Keratinocyte (primary cell): ENCODE data around the gene PSMG1. TPM values are rescaled to one million over a fixed set of nuclear protein-coding genes. Genes with fewer than 3 reads are reported as not detected.

ENCODE experiments used
- DNase-seq: peaks from one replicate; pipeline ENCODE4 v3.0.0-alpha.2; 2011; ENCODE audit warnings: low read depth, missing footprints, low spot score
- FAIRE-seq: peaks from 2 replicates; lab custom pipeline; 2011; peaks lifted over from hg19 to GRCh38; lab: Jason Lieb, UNC
- H2AFZ ChIP-seq: 2 replicates; pipeline ENCODE4 v1.6.0; 2012; ENCODE audit warnings: low read length, control low read depth, inconsistent platforms; ENCODE audit not compliant: control insufficient read depth
- H3K27ac ChIP-seq: 2 replicates; pipeline ENCODE4 v1.5.1; 2011; ENCODE audit warnings: low read length; ENCODE audit not compliant: control insufficient read depth, insufficient read depth
- H3K27me3 ChIP-seq: 3 replicates; pipeline ENCODE4 v1.6.0; 2011; ENCODE audit warnings: low read length; ENCODE audit not compliant: control insufficient read depth, insufficient read depth; ENCODE audit errors: extremely low read depth
- H3K36me3 ChIP-seq, 2 experiments: 2 replicates in 1 of 2; 3 replicates in 1 of 2; pipeline ENCODE4 v1.5.1; 2011; ENCODE audit warnings: low read length in 2 of 2, mild to moderate bottlenecking in 1 of 2; ENCODE audit not compliant: control insufficient read depth in 2 of 2, insufficient read depth in 2 of 2; ENCODE audit errors: extremely low read depth in 1 of 2
- H3K4me1 ChIP-seq: 3 replicates; pipeline ENCODE4 v1.5.1; 2011; ENCODE audit warnings: low read length; ENCODE audit not compliant: control insufficient read depth, insufficient read depth; ENCODE audit errors: extremely low read depth
- H3K4me2 ChIP-seq: 3 replicates; pipeline ENCODE4 v1.6.0; 2011; ENCODE audit warnings: low read depth, low read length; ENCODE audit not compliant: control insufficient read depth, insufficient read depth; ENCODE audit errors: extremely low read depth
- H3K4me3 ChIP-seq, 3 experiments: fragments of 200-600 bp in 1 of 3; sonication (generic) in 1 of 3; 2 replicates in 2 of 3; 3 replicates in 1 of 3; pipeline ENCODE4 v1.5.1; 2011 to 2016; ENCODE audit warnings: low read length in 3 of 3, mild to moderate bottlenecking in 3 of 3, control low read depth in 2 of 3, inconsistent platforms in 1 of 3, low read depth in 1 of 3, mixed read lengths in 1 of 3, mixed run types in 1 of 3, moderate library complexity in 1 of 3; ENCODE audit not compliant: control insufficient read depth in 2 of 3, insufficient read depth in 2 of 3; ENCODE audit errors: extremely low read depth in 1 of 3
- H3K79me2 ChIP-seq: 2 replicates; pipeline ENCODE4 v1.6.0; 2012; ENCODE audit warnings: low read length; ENCODE audit not compliant: control insufficient read depth, insufficient read depth
- H3K9ac ChIP-seq: 3 replicates; pipeline ENCODE4 v1.6.0; 2011; ENCODE audit warnings: low read length; ENCODE audit not compliant: control insufficient read depth, insufficient read depth; ENCODE audit errors: extremely low read depth
- H3K9me1 ChIP-seq: 3 replicates; pipeline ENCODE4 v1.6.0; 2011; ENCODE audit warnings: low read length; ENCODE audit not compliant: control insufficient read depth, insufficient read depth; ENCODE audit errors: extremely low read depth
- H3K9me3 ChIP-seq: 2 replicates; pipeline ENCODE4 v1.5.1; 2012; ENCODE audit warnings: low read depth, low read length; ENCODE audit not compliant: control insufficient read depth
- H4K20me1 ChIP-seq: 3 replicates; pipeline ENCODE4 v1.6.0; 2011; ENCODE audit warnings: low read length; ENCODE audit not compliant: control insufficient read depth, insufficient read depth; ENCODE audit errors: extremely low read depth
- CTCF ChIP-seq, 3 experiments: IDR thresholded peaks in 1 of 3; conservative IDR thresholded peaks in 1 of 3; optimal IDR thresholded peaks in 1 of 3; 2 replicates in 2 of 3; 3 replicates in 1 of 3; pipeline versions ENCODE3 to v1.5.1; 2011; ENCODE audit warnings: low read length in 3 of 3, mild to moderate bottlenecking in 3 of 3, moderate library complexity in 2 of 3, control low read depth in 1 of 3, inconsistent platforms in 1 of 3; ENCODE audit not compliant: insufficient read depth in 2 of 3; ENCODE audit errors: extremely low read depth in 1 of 3
- EZH2 ChIP-seq: IDR thresholded peaks from one replicate; pipeline ENCODE4 v1.6.1; 2012; ENCODE audit warnings: inconsistent platforms, mild to moderate bottlenecking, low read length, moderate library complexity
- dilution Hi-C: fragments of 300-500 bp; cut with MboI; formaldehyde crosslinking; loops from one replicate; pipeline ENCODE4 v1.7.0; 2020; ENCODE audit warnings: low sequenced_read_pairs; ENCODE audit not compliant: extremely low pct_ligation_motif_present
- polyA plus RNA-seq, 5 experiments: library from polyadenylated mRNA; depleted of rRNA in 3 of 5; stranded (reverse) in 3 of 5; stranded (forward) in 1 of 5; unstranded in 1 of 5; fragments of >200 nt; gene quantifications; 1 replicate in 1 of 5; 2 replicates in 3 of 5; 3 replicates in 1 of 5; pipeline versions ENCODE4 v1.2.1 to v1.2.3, GENCODE V29; 2011 to 2012; ENCODE audit warnings: missing spikeins in 2 of 5, low read depth in 1 of 5, low replicate concordance in 1 of 5

Gene PSMG1
- polyA plus RNA-seq, 1 donor (not counting 4 experiments of a cell fraction or from before 2014, with no cell fraction given) = 91.8 TPM

GRCh38 chr21:39153373-39153772 is 29.9 kb downstream of the PSMG1 start:
- no peaks in the 10 kb centered on the region for H4K20me1 ChIP-seq
- no peak overlapping the region for H3K27ac ChIP-seq
- H3K4me1 ChIP-seq = no peaks in the 10 kb centered on the region
- TF ChIP-seq EZH2 (no peak), CTCF (optimal IDR thresholded peaks at IDR 0.05 in 1 of 3, IDR thresholded peaks at IDR 0.05 in 1 of 3, conservative IDR thresholded peaks at IDR 0.05 in 1 of 3; ENCODE audit: extremely low read depth in 1 of 3, insufficient read depth in 2 of 3, low read length in 3 of 3) (peak; percentile 38 to 58 (median 49))
- no peaks in the 10 kb centered on the region for H3K36me3 ChIP-seq
- H3K9ac ChIP-seq = no peak overlapping the region
- FAIRE-seq (no peak), DNase-seq (no peak)
- no peak overlapping the region for H3K4me3 ChIP-seq
- dilution Hi-C loops = no loop called here
- no peak overlapping the region for H2AFZ ChIP-seq
- H3K79me2 ChIP-seq = no peaks in the 10 kb centered on the region
- no peaks in the 10 kb centered on the region for H3K9me3 ChIP-seq
- no peaks in the 10 kb centered on the region for H3K9me1 ChIP-seq
- no peak overlapping the region for H3K4me2 ChIP-seq
- no peaks in the 10 kb centered on the region for H3K27me3 ChIP-seq

- no peak overlapping the region for H3K27ac ChIP-seq
- no peak for DNase-seq
- no peaks in the 10 kb centered on the region for H4K20me1 ChIP-seq
- H3K4me1 ChIP-seq = no peaks in the 10 kb centered on the region
- no peak for FAIRE-seq
- no peaks in the 10 kb centered on the region for H3K9me1 ChIP-seq
- no peaks in the 10 kb centered on the region for H3K36me3 ChIP-seq
- no peaks in the 10 kb centered on the region for H3K27me3 ChIP-seq
- H2AFZ ChIP-seq = no peak overlapping the region
- no peak overlapping the region for H3K9ac ChIP-seq
- H3K79me2 ChIP-seq = no peaks in the 10 kb centered on the region
- dilution Hi-C loops = no loop called here
- H3K4me2 ChIP-seq = no peak overlapping the region
- TF ChIP-seq EZH2 (no peak), CTCF (optimal IDR thresholded peaks at IDR 0.05 in 1 of 3, IDR thresholded peaks at IDR 0.05 in 1 of 3, conservative IDR thresholded peaks at IDR 0.05 in 1 of 3; ENCODE audit: extremely low read depth in 1 of 3, insufficient read depth in 2 of 3, low read length in 3 of 3) (no peak)
- no peak overlapping the region for H3K4me3 ChIP-seq
- H3K9me3 ChIP-seq = no peaks in the 10 kb centered on the region
Observed at GRCh38 chr21:39152271-39152670, 31.0 kb downstream of the PSMG1 start.
